Kidney epithelial cell (primary cell): Measurements from ENCODE around the gene SLC10A3. TPM values are rescaled to one million over a fixed set of nuclear protein-coding genes. Genes with fewer than 3 reads are reported as not detected.

Experiments
- DNase-seq: peaks from one replicate; pipeline ENCODE4 v3.0.0-alpha.2; 2010; ENCODE audit warnings: low read depth
- H3K27me3 ChIP-seq: 2 replicates; pipeline ENCODE4 v1.6.0; 2011; ENCODE audit warnings: low read length; ENCODE audit not compliant: control insufficient read depth, insufficient read depth
- H3K36me3 ChIP-seq: 2 replicates; pipeline ENCODE4 v1.5.1; 2011; ENCODE audit warnings: low read length; ENCODE audit not compliant: control insufficient read depth, insufficient read depth
- H3K4me3 ChIP-seq: 2 replicates; pipeline ENCODE4 v1.5.1; 2011; ENCODE audit warnings: low read depth, mild to moderate bottlenecking, control low read depth, low read length
- CTCF ChIP-seq: IDR thresholded peaks from 2 replicates; pipeline ENCODE4 v1.5.1; 2011; ENCODE audit warnings: mild to moderate bottlenecking, moderate library complexity, low read length, control low read depth, inconsistent platforms; ENCODE audit not compliant: insufficient read depth, poor library complexity, severe bottlenecking
- total RNA-seq: library from RNA; depleted of rRNA; stranded (reverse); fragments of >200 nt; gene quantifications from 2 replicates; pipeline ENCODE4 v1.2.3, GENCODE V29; 2015

Gene SLC10A3
- total RNA-seq, 1 donor from 2014 or later, result 20.3 TPM

GRCh38 chrX:154476821-154477220, 13.6 kb downstream of the SLC10A3 start:
- Histone ChIP-seq H3K36me3 (no peaks in the 10 kb centered on the region), H3K4me3 (no peak overlapping the region), H3K27me3 (no peaks in the 10 kb centered on the region)
- no peak for DNase-seq
- no peak for TF ChIP-seq CTCF

- TF ChIP-seq CTCF, result no peak
- no peak for DNase-seq
- Histone ChIP-seq H3K4me3 (no peak overlapping the region), H3K27me3 (no peaks in the 10 kb centered on the region), H3K36me3 (no peaks in the 10 kb centered on the region)
These were observed 16.7 kb downstream of the SLC10A3 start for GRCh38 chrX:154473683-154474082.

- no peak for DNase-seq
- no peaks in the 10 kb centered on the region for H3K27me3 ChIP-seq
- no peak overlapping the region for H3K4me3 ChIP-seq
- no peaks in the 10 kb centered on the region for H3K36me3 ChIP-seq
- TF ChIP-seq CTCF, result no peak
These were observed 17.5 kb downstream of the SLC10A3 start for GRCh38 chrX:154472685-154473632.

- Histone ChIP-seq H3K36me3 (no peaks in the 10 kb centered on the region), H3K27me3 (no peaks in the 10 kb centered on the region), H3K4me3 (no peak overlapping the region)
- TF ChIP-seq CTCF, result no peak
- DNase-seq, result no peak
These were observed 18.4 kb downstream of the SLC10A3 start for GRCh38 chrX:154471839-154472684.

GRCh38 chrX:154470914-154471568, 19.4 kb downstream of the SLC10A3 start:
- TF ChIP-seq CTCF, result no peak
- no peak overlapping the region for H3K4me3 ChIP-seq
- no peaks in the 10 kb centered on the region for H3K36me3 ChIP-seq
- no peaks in the 10 kb centered on the region for H3K27me3 ChIP-seq
- no peak for DNase-seq
